ENCODE data around the gene VAV1. TPM values are rescaled to one million over a fixed set of nuclear protein-coding genes. Genes with fewer than 3 reads are reported as not detected.
A peak's percentile ranks its signal among the peaks of the same experiment; 100 is the strongest.

The VAV1 gene
- total and polyA plus RNA-seq, 2 of the 13 experiments (the other 11 are each of a cell fraction or from before 2014, with no cell fraction given), result not detected

DNA sequence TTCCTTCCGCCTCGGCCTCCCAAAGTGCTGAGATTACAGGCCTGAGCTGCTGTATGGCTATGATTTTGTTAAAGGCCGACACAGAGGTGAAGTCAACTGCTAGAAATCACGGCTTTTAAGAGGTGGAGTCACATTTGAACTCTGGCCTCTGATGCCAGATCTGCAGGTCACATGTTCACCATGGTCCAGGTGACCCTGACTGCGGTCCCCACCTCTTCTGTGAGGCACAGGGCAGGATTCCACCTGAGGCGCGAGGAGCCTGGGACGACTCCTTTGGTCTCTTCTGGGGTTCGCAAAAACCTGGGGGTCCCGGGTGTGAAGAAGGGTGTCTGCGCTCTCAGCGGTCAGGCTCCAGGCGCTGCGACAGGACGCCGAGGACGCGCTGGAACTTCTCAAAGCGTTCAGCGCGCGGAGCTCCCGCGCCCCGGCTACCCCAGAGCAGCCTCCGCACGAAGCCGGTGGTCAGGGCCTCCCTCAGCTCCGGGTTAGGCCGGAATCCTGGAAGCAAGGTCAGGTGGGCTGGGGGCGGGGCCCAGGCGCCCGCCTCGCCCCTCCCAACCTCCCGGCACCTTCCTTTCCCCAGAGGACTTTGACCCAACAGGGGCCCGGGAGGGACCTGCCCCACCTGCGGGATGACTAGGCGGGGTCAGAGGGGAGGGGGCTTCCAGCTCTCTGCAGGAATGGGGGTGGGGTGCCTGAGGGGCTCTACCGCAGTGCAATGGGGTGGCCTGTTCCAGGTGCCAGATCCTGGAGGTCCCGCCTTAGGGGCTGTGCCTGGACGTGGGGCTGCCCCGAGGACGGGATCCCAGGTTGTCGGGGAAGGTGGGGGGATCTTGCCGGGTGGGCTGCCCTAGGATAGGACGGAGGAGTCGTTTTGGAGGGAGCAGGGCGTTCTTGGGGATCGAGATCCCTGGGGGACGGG, 20.0 kb upstream of the VAV1 start (continued):
- TF ChIP-seq, protein P1, sequence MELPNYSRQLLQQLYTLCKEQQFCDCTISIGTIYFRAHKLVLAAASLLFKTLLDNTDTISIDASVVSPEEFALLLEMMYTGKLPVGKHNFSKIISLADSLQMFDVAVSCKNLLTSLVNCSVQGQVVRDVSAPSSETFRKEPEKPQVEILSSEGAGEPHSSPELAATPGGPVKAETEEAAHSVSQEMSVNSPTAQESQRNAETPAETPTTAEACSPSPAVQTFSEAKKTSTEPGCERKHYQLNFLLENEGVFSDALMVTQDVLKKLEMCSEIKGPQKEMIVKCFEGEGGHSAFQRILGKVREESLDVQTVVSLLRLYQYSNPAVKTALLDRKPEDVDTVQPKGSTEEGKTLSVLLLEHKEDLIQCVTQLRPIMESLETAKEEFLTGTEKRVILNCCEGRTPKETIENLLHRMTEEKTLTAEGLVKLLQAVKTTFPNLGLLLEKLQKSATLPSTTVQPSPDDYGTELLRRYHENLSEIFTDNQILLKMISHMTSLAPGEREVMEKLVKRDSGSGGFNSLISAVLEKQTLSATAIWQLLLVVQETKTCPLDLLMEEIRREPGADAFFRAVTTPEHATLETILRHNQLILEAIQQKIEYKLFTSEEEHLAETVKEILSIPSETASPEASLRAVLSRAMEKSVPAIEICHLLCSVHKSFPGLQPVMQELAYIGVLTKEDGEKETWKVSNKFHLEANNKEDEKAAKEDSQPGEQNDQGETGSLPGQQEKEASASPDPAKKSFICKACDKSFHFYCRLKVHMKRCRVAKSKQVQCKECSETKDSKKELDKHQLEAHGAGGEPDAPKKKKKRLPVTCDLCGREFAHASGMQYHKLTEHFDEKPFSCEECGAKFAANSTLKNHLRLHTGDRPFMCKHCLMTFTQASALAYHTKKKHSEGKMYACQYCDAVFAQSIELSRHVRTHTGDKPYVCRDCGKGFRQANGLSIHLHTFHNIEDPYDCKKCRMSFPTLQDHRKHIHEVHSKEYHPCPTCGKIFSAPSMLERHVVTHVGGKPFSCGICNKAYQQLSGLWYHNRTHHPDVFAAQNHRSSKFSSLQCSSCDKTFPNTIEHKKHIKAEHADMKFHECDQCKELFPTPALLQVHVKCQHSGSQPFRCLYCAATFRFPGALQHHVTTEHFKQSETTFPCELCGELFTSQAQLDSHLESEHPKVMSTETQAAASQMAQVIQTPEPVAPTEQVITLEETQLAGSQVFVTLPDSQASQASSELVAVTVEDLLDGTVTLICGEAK (IDR thresholded peaks at IDR 0.05), result no peak
- TF ChIP-seq, protein P1 (CRISPR knock-in tag; IDR thresholded peaks at IDR 0.05), result no peak; the same call in 1 of the 2 replicates
- no peak for TF ChIP-seq MZF1 (CRISPR knock-in tag; IDR thresholded peaks at IDR 0.05; ENCODE audit: borderline replicate concordance)
- TF ChIP-seq SOX6 (IDR thresholded peaks at IDR 0.05), result no peak
- peak; percentile 80 for TF ChIP-seq SOX6 (CRISPR knock-in tag; IDR thresholded peaks at IDR 0.05)
- TF ChIP-seq, protein P2, sequence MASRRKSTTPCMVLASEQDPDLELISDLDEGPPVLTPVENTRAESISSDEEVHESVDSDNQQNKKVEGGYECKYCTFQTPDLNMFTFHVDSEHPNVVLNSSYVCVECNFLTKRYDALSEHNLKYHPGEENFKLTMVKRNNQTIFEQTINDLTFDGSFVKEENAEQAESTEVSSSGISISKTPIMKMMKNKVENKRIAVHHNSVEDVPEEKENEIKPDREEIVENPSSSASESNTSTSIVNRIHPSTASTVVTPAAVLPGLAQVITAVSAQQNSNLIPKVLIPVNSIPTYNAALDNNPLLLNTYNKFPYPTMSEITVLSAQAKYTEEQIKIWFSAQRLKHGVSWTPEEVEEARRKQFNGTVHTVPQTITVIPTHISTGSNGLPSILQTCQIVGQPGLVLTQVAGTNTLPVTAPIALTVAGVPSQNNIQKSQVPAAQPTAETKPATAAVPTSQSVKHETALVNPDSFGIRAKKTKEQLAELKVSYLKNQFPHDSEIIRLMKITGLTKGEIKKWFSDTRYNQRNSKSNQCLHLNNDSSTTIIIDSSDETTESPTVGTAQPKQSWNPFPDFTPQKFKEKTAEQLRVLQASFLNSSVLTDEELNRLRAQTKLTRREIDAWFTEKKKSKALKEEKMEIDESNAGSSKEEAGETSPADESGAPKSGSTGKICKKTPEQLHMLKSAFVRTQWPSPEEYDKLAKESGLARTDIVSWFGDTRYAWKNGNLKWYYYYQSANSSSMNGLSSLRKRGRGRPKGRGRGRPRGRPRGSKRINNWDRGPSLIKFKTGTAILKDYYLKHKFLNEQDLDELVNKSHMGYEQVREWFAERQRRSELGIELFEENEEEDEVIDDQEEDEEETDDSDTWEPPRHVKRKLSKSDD (CRISPR knock-in tag; IDR thresholded peaks at IDR 0.05; ENCODE audit: low read depth), result peak; percentile 61; the same call in 1 of the 2 replicates
- TF ChIP-seq, protein P3, sequence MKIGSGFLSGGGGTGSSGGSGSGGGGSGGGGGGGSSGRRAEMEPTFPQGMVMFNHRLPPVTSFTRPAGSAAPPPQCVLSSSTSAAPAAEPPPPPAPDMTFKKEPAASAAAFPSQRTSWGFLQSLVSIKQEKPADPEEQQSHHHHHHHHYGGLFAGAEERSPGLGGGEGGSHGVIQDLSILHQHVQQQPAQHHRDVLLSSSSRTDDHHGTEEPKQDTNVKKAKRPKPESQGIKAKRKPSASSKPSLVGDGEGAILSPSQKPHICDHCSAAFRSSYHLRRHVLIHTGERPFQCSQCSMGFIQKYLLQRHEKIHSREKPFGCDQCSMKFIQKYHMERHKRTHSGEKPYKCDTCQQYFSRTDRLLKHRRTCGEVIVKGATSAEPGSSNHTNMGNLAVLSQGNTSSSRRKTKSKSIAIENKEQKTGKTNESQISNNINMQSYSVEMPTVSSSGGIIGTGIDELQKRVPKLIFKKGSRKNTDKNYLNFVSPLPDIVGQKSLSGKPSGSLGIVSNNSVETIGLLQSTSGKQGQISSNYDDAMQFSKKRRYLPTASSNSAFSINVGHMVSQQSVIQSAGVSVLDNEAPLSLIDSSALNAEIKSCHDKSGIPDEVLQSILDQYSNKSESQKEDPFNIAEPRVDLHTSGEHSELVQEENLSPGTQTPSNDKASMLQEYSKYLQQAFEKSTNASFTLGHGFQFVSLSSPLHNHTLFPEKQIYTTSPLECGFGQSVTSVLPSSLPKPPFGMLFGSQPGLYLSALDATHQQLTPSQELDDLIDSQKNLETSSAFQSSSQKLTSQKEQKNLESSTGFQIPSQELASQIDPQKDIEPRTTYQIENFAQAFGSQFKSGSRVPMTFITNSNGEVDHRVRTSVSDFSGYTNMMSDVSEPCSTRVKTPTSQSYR (CRISPR knock-in tag; IDR thresholded peaks at IDR 0.05; ENCODE audit: borderline replicate concordance), result peak; percentile 51; the same call in 1 of the 2 replicates
- TF ChIP-seq ZNF441 (CRISPR knock-in tag; IDR thresholded peaks at IDR 0.05; ENCODE audit: borderline replicate concordance), result peak; percentile 47; the same call in 1 of the 2 replicates
- TF ChIP-seq, protein P4, sequence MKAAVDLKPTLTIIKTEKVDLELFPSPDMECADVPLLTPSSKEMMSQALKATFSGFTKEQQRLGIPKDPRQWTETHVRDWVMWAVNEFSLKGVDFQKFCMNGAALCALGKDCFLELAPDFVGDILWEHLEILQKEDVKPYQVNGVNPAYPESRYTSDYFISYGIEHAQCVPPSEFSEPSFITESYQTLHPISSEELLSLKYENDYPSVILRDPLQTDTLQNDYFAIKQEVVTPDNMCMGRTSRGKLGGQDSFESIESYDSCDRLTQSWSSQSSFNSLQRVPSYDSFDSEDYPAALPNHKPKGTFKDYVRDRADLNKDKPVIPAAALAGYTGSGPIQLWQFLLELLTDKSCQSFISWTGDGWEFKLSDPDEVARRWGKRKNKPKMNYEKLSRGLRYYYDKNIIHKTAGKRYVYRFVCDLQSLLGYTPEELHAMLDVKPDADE (CRISPR knock-in tag; IDR thresholded peaks at IDR 0.05), result no peak
- peak; percentile 21 for TF ChIP-seq ZNF547 (CRISPR knock-in tag; IDR thresholded peaks at IDR 0.05)
- TF ChIP-seq ZNF264 (CRISPR knock-in tag; IDR thresholded peaks at IDR 0.05), result peak; percentile 48; the same call in 1 of the 2 replicates
- TF ChIP-seq MED1 (CRISPR knock-in tag; IDR thresholded peaks at IDR 0.05), result no peak; the same call in 1 of the 2 replicates
